Bone marrow (tissue), 2 donors: Measurements from ENCODE around the gene TMEM204.

Source experiments
- DNase-seq, 2 donors: peaks; one replicate each; lab custom pipeline; 2025; lab: John Stamatoyannopoulos, UW

The TMEM204 gene

GRCh38 chr16:1533443-1533951 lies at the start of gene TMEM204:
Gene TMEM204 (plus strand): TSS chr16:1533666. CDS start chr16:1534276, 610 bp downstream.
- no peak for DNase-seq

GRCh38 chr16:1485847-1486496 lies 47.5 kb upstream of the TMEM204 start:
- DNase-seq, result no peak

- no peak for DNase-seq
These were observed 46.7 kb upstream of the TMEM204 start for GRCh38 chr16:1486551-1487390.

DNA sequence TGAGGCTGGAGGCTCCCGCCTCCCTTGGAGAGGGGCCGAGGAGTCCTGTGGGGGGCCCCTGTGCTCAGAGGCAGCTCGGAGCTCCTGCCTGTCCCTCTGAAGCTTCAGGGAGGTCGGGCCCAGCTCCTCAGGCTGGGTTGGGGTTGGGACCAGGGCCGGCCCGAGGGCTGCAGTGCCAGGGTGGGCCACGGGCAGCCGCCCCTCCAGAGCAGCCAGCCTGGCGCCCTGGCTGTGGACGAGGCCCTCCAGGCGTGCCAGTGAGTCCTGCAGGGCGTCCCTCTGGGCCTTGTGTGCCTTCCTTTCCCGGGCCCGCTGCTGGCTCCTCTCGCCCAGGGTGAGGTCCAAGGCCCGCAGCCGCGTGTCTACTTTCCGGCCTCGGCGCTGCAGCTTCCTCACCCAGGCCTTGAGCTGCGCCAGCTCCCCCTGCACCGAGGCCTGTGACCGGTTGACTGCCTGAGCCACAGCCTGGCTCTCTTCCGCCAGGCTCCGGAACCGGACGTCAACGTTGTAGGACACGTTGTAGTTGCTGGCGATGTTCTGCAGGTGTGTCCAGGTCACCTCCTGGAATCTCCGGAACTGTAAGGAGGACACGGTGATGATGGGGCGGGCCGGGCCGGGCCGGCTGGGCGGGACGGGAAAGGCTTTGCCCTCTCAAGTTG lies 45.9 kb upstream of the TMEM204 start:
- no peak for DNase-seq

DNA sequence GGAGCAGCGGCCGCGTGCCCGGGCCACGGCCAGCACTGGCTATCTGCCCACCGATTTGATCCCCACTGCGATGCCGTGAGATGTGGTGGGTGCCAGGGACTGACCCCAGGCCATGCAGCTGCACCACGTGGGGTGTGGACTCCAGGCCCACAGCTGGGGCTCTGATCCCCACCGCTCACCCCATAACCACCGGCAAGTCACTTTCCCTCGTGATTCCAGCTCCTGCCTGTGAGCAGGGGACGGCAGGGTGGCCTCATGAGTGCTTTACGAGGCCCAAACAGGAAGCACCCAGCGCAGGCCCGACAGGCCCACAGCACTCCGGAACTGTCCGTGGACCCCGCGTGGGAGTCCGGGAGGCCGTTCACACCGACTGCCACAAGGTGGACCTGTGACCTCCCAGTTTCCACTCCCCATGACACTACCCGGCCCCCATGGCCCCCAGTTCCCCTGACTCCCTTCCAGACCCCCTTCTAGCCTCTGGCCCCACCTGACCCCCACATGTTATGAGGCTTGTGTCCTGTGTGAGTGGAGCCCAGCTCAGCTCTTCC lies 45.3 kb upstream of the TMEM204 start:
- no peak for DNase-seq

GRCh38 chr16:1488619-1489018 lies 44.8 kb upstream of the TMEM204 start, which contains the start of gene PTX4:
Gene PTX4 (minus strand): TSS chr16:1488944. CDS start chr16:1488909, 35 bp downstream.
- DNase-seq, result no peak

GRCh38 chr16:1489077-1489476 lies 44.4 kb upstream of the TMEM204 start:
- DNase-seq, result no peak

- DNase-seq, result no peak
These were observed 42.1 kb upstream of the TMEM204 start for GRCh38 chr16:1491327-1491726.

DNA sequence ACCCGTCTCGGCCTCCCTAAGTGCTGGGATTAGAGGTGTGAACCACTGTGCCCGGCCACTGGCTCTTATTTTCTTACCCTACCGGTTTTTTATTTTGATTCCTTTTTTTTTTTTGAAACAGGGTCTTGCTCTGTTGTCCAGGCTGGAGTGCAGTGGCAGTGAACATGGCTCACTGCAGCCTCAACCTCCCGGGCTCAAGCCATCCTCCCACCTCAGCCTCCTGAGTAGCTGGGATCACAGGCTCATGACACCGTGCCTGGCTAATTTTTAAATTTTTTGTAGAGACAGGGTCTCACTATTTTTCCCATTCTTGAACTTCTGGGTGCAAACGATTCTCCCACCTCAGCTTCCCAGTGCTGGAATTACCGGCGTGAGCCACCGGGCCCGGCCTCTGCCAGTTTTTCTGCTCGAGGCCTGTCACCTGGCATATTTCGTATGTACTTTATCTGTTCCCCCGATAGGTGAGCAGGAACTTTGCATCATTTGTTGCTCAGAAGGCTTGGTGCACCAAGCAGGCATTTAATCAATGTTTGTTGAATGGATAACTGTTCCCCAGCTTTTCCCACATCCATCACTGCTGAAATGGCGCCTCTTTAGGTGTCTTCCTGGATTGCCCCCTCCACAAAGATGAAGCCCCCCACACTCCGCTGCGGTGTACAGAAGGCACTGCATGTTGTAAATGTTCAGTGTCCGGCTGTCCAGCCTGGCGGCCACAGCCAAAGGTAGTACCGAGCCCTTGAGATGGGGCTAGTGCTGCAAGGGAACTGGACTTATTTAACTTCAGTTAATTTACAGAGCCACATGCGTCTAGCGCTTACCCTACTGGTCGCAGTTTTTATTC lies 41.2 kb upstream of the TMEM204 start:
- DNase-seq, result no peak

DNA sequence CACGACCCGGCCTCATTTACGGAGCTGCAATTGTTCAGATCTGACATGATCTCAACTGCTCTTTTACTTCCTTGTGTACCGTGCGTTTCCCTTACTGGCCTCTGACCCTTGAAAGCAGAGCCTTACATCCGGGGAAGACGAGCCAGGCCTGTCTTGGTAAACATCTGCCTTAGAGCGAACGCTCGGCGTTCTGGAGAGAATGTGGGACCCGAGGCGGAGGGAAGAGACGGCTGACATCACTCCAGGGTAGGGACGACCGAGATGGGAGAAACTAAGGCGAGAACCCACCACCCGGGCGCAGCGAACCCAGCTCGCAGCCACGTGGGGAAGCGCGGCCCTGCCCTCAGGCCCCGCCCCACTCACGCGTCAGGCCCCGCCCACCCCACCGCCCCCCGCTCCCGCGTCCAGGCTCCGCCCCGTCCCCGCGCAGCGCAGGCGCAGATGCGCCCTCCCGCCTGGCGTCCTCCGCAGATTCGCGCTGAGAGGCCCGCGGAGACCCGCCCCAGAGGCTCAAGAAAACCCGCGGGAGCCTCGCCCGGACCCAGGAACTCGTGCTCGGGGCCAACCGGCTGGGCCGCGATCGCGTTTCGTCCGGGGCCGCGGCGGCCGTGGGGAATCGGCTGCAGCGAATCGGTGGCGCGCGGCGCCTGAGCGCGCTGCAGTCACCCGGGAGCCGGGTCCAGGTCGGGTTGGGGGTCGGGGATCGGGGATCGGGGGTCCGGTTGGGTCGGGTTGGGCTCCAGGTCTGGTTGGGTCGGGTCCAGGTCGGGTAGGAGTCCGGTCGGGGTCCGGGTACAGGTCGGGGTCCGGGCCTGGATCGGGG lies 40.3 kb upstream of the TMEM204 start, which contains the start of gene TELO2:
Gene TELO2 (plus strand): TSS at position 438 of the 823 bp plus-strand sequence. CDS start 922 bp downstream, outside the sequence.
- peak; percentile 77 to 92 for DNase-seq

DNA sequence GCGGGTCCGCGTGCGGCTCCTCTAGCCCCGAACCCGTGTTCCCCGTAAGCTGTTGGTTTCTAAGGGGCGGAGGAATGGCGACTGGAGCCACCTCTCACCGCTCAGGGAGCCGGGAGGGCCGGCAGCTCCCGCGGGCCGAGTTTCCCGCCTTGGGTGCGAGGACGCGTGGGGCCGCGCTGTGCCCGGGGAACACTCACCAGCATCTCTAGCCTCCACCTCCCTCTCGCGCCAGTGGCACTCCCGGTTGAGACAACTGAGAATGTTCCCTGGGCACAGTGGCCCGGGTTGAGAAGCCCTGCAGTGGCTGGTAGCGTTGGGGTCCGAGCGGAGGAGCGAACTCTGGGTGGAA lies 39.7 kb upstream of the TMEM204 start:
- DNase-seq, result no peak

DNA sequence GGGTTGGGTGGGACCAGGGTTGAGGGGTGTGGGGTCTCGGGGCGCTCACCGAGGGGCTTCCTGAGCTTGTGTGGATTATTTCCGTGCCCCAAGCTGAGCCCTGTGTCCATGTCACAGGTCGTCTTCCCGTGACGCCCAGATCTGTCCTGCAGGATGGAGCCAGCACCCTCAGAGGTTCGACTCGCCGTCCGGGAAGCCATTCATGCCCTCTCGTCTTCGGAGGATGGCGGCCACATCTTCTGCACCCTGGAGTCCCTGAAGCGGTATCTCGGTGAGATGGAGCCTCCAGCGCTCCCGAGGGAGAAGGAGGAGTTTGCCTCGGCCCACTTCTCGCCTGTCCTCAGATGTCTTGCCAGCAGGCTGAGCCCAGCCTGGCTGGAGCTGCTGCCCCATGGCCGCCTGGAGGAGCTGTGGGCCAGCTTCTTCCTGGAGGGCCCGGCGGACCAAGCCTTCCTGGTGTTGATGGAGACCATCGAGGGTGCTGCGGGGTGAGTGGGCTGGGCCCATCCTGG lies 39.3 kb upstream of the TMEM204 start:
- no peak for DNase-seq

GRCh38 chr16:1494711-1495110 lies 38.8 kb upstream of the TMEM204 start:
- DNase-seq, result no peak

DNA sequence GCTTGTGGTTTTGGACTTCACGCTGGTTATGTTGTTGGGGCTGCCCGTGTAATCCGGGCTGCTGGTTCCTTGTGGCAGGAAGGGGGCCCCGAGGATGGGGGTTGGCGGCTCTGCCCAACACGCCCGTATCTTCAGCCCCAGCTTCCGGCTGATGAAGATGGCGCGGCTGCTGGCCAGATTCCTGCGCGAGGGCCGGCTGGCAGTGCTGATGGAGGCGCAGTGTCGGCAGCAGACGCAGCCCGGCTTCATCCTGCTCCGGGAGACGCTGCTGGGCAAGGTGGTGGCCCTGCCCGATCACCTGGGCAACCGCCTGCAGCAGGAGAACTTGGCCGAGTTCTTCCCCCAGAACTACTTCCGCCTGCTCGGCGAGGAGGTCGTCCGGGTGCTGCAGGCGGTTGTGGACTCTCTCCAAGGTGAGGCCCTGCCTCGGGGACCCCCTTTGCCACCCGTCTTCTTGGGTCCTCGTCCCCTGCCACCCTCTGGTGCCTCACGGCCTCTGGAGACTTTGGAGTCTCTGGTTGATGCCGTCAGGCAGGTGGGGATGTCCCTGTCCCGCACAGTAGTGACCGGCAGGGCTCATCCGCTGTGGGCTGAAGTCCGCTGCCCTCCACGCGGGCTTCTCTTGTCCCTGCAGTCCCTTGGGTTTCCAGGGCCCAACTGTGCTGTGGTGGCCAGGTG lies 38.1 kb upstream of the TMEM204 start:
- no peak for DNase-seq

DNA sequence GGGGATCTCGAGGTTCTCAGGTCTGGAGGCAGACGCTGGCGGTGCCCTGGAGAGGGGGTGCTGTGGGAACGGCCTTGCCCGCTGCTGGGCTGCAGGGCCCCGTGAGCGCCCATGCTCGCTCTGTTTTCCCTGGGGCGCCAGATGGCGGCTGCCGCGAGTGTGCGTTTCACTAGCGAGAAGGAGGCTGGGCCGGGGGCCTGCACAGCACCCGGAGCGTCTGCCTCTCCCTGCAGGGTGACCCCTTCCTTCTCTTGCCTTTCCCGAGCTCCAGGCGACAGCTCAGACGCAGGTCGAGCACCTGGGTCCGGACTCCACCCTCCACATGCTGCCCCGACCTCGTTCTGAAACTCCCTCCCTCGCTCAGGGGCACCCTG lies 37.6 kb upstream of the TMEM204 start:
- no peak for DNase-seq

DNA sequence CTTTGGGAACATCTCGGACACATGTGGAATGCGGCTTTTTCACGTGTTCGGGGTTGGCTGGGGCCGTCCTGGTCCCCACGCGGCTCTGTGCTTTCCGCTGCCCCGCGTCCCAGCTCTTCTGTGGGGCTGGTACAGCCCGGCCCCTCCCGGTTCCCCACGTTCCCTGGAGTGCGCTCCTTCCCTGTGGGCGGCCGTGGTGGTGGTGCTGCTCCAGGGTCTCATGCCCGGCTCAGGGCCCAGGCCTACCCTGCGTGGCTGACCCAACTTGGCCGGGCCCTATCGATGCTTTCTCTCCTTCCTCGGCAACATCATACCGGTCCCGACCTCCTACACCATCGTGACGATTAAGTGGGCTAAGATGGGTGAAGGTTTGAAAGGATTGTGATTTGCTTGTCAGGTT lies 37.0 kb upstream of the TMEM204 start:
- no peak for DNase-seq

- no peak for DNase-seq
These were observed 36.4 kb upstream of the TMEM204 start for GRCh38 chr16:1497014-1497598.

- no peak for DNase-seq
These were observed 34.4 kb upstream of the TMEM204 start for GRCh38 chr16:1498899-1499676.
